ENCODE results near the gene FLOT2. TPM values are rescaled to one million over a fixed set of nuclear protein-coding genes. Genes with fewer than 3 reads are reported as not detected.

FLOT2 gene
- total and polyA plus RNA-seq, 10 of the 15 experiments (the other 5 are each of a cell fraction or from before 2014, with no cell fraction given) = 56.8 to 302 (median 149) TPM

- H3K9me3 ChIP-seq (replicated peaks; ENCODE audit: control insufficient read depth, insufficient read depth, low read length) = no peaks in the 10 kb centered on the region
- H3K4me2 ChIP-seq (ENCODE audit: control insufficient read depth, insufficient read depth) = no peak overlapping the region
- SMC1A ChIA-PET (ENCODE audit: uncharacterized antibody, unreplicated experiment) = interaction anchor here (5.1 kb wide), 1 partner anchor 14 kb away, joined by 34 read pairs; no protein-coding TSS in a partner anchor
- POLR2A ChIA-PET = interaction anchor here (0.6 kb wide), 1 partner anchor 188 kb away, joined by 3 read pairs; no protein-coding TSS in a partner anchor
- ATAC-seq (no peak), FAIRE-seq (no peak), DNase-seq (ENCODE audit: low read depth, low spot score) (no peak)
- peaks cover 0 to 21% of the 10 kb centered on the region in 2 experiments for H3K36me3 ChIP-seq (ENCODE audit: control insufficient read depth in 2 of 2, insufficient read depth in 2 of 2, low read length in 1 of 2)
- H3K4me3 ChIP-seq = no peak overlapping the region
- RAD21 ChIA-PET (ENCODE audit: unreplicated experiment) = interaction anchor here (0.6 kb wide), 1 partner anchor 17 kb away, joined by 3 read pairs; no protein-coding TSS in a partner anchor
- no peak overlapping the region for H2AFZ ChIP-seq (ENCODE audit: control insufficient read depth, low read depth, low read length)
- no peak overlapping the region for H3K27ac ChIP-seq (ENCODE audit: control insufficient read depth, insufficient read depth)
- H4K20me1 ChIP-seq (ENCODE audit: control insufficient read depth, insufficient read depth) = no peaks in the 10 kb centered on the region
- H3K9ac ChIP-seq (ENCODE audit: control insufficient read depth, insufficient read depth, low read length) = no peak overlapping the region
- 100% methylated on average over 1 of the region's 1 CpG for WGBS (ENCODE audit: insufficient coverage, insufficient replicate concordance, low lambda C conversion rate, missing lambda C conversion rate)
- in situ Hi-C loops (cut with MboI) (no loop called here), intact Hi-C loops (cut with micrococcal nuclease; ENCODE audit: unreplicated experiment) (no loop called here)
- H3K79me2 ChIP-seq (ENCODE audit: control insufficient read depth, insufficient read depth, low read length) = peaks cover 88% of the 10 kb centered on the region
- H3K4me1 ChIP-seq (ENCODE audit: control insufficient read depth, insufficient read depth, low read length) = peaks cover 18% of the 10 kb centered on the region
- CTCF ChIA-PET = interaction anchor here (0.9 kb wide), 1 partner anchor 9 kb away, joined by 3 read pairs; no protein-coding TSS in a partner anchor
- TF ChIP-seq CBFB (IDR thresholded peaks at IDR 0.05; ENCODE audit: low read depth) = no peak
- TF ChIP-seq, protein P1, sequence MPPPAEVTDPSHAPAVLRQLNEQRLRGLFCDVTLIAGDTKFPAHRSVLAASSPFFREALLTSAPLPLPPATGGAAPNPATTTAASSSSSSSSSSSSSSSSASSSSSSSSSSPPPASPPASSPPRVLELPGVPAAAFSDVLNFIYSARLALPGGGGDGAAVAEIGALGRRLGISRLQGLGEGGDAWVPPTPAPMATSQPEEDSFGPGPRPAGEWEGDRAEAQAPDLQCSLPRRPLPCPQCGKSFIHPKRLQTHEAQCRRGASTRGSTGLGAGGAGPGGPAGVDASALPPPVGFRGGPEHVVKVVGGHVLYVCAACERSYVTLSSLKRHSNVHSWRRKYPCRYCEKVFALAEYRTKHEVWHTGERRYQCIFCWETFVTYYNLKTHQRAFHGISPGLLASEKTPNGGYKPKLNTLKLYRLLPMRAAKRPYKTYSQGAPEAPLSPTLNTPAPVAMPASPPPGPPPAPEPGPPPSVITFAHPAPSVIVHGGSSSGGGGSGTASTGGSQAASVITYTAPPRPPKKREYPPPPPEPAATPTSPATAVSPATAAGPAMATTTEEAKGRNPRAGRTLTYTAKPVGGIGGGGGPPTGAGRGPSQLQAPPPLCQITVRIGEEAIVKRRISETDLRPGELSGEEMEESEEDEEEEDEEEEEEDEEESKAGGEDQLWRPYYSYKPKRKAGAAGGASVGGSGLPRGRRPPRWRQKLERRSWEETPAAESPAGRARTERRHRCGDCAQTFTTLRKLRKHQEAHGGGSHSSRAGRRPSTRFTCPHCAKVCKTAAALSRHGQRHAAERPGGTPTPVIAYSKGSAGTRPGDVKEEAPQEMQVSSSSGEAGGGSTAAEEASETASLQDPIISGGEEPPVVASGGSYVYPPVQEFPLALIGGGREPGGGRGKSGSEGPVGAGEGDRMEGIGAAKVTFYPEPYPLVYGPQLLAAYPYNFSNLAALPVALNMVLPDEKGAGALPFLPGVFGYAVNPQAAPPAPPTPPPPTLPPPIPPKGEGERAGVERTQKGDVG (CRISPR knock-in tag; IDR thresholded peaks at IDR 0.05) = no peak
- TF ChIP-seq MEF2A (IDR thresholded peaks at IDR 0.05; ENCODE audit: insufficient read depth, low read depth, low read length) = no peak
- no peak for TF ChIP-seq NBN (IDR thresholded peaks at IDR 0.05)
- TF ChIP-seq, protein P2, sequence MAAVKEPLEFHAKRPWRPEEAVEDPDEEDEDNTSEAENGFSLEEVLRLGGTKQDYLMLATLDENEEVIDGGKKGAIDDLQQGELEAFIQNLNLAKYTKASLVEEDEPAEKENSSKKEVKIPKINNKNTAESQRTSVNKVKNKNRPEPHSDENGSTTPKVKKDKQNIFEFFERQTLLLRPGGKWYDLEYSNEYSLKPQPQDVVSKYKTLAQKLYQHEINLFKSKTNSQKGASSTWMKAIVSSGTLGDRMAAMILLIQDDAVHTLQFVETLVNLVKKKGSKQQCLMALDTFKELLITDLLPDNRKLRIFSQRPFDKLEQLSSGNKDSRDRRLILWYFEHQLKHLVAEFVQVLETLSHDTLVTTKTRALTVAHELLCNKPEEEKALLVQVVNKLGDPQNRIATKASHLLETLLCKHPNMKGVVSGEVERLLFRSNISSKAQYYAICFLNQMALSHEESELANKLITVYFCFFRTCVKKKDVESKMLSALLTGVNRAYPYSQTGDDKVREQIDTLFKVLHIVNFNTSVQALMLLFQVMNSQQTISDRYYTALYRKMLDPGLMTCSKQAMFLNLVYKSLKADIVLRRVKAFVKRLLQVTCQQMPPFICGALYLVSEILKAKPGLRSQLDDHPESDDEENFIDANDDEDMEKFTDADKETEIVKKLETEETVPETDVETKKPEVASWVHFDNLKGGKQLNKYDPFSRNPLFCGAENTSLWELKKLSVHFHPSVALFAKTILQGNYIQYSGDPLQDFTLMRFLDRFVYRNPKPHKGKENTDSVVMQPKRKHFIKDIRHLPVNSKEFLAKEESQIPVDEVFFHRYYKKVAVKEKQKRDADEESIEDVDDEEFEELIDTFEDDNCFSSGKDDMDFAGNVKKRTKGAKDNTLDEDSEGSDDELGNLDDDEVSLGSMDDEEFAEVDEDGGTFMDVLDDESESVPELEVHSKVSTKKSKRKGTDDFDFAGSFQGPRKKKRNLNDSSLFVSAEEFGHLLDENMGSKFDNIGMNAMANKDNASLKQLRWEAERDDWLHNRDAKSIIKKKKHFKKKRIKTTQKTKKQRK (IDR thresholded peaks at IDR 0.05; ENCODE audit: low read depth, low read length) = no peak
- TF ChIP-seq BHLHE40 (IDR thresholded peaks at IDR 0.05; ENCODE audit: borderline replicate concordance in 1 of 2, low read depth in 2 of 2, low read length in 1 of 2) = no peak
- H3K27me3 ChIP-seq (replicated peaks in 1 of 2; ENCODE audit: control insufficient read depth in 2 of 2, insufficient read depth in 2 of 2, low read length in 1 of 2) = no peaks in the 10 kb centered on the region
- BruUV-seq (replicated peaks) = no TSS peak
Observed at GRCh38 chr17:28941251-28941650, 43.7 kb upstream of the FLOT2 start.

Data from GM12878 (cell line).